ENCODE results near the gene SPTBN1. TPM values are rescaled to one million over a fixed set of nuclear protein-coding genes. Genes with fewer than 3 reads are reported as not detected.

SPTBN1 gene
- total and polyA plus RNA-seq, 2 donors (not counting 3 experiments of a cell fraction or from before 2014, with no cell fraction given) = 63.3 to 320 TPM

GRCh38 chr2:54589038-54589339, 132.9 kb downstream of the SPTBN1 start:
- Histone ChIP-seq H3K9me3 (replicated peaks; ENCODE audit: control insufficient read depth, insufficient read depth, low read length) (no peaks in the 10 kb centered on the region), H3K9me1 (replicated peaks; ENCODE audit: control insufficient read depth, extremely low read depth, insufficient read depth, low read length) (no peaks in the 10 kb centered on the region), H3K27me3 (ENCODE audit: control insufficient read depth in 2 of 2, insufficient read depth in 2 of 2, low read length in 2 of 2) (no peaks in the 10 kb centered on the region), H3K27ac (ENCODE audit: insufficient read depth, low read depth, low read length) (peak overlapping the region; percentile 91), H3K4me1 (ENCODE audit: control insufficient read depth, extremely low read depth, insufficient read depth, low read length) (peaks cover 69% of the 10 kb centered on the region), H3K4me3 (replicated peaks in 1 of 3; ENCODE audit: insufficient read depth in 1 of 3, low read depth in 1 of 3, low read length in 3 of 3) (peak overlapping the region in 1 of 3 experiments; percentile 0), H3K36me3 (ENCODE audit: control insufficient read depth in 2 of 2, extremely low read depth in 1 of 2, insufficient read depth in 2 of 2, low read length in 2 of 2) (no peaks in the 10 kb centered on the region), H2AFZ (ENCODE audit: low read depth, low read length) (no peak overlapping the region), H3K9ac (replicated peaks; ENCODE audit: extremely low read depth, insufficient read depth, low read length) (peak overlapping the region; percentile 73), H3K79me2 (ENCODE audit: control insufficient read depth, insufficient read depth, low read length) (peaks cover 83% of the 10 kb centered on the region), H3K4me2 (ENCODE audit: insufficient read depth, low read length) (peak overlapping the region; percentile 96), H4K20me1 (replicated peaks; ENCODE audit: control insufficient read depth, extremely low read depth, insufficient read depth, low read length) (no peaks in the 10 kb centered on the region)
- no peak for FAIRE-seq
- TF ChIP-seq POLR2AphosphoS5 (IDR thresholded peaks at IDR 0.05; ENCODE audit: insufficient read depth, low read depth, low read length) (no peak), GATA2 (IDR thresholded peaks at IDR 0.05; ENCODE audit: insufficient read depth, insufficient read length, low read depth, low read length) (no peak), CTCF (IDR thresholded peaks at IDR 0.05; ENCODE audit: extremely low read depth in 1 of 2, insufficient read depth in 1 of 2, low read depth in 1 of 2, low read length in 2 of 2) (no peak), MAX (IDR thresholded peaks at IDR 0.05; ENCODE audit: insufficient read depth, insufficient read length) (no peak), MYC (IDR thresholded peaks at IDR 0.05; ENCODE audit: low read depth, low read length) (no peak), EZH2 (IDR thresholded peaks at IDR 0.05; ENCODE audit: borderline replicate concordance, low read depth, low read length, severe bottlenecking) (no peak), POLR2A (IDR thresholded peaks at IDR 0.05; ENCODE audit: low read depth, low read length) (no peak), FOS (IDR thresholded peaks at IDR 0.05; ENCODE audit: borderline replicate concordance, insufficient read depth, low read length) (no peak), JUN (IDR thresholded peaks at IDR 0.05; ENCODE audit: borderline replicate concordance, insufficient read depth, insufficient read length, low read depth) (no peak)
- TSS peak; percentile 74 for BruUV-seq (replicated peaks)
- dilution Hi-C loops (cut with MboI; ENCODE audit: extremely low pct_ligation_motif_present, low sequenced_read_pairs) = no loop called here
- intact Hi-C loops (cut with micrococcal nuclease) = loop anchor here (1.0 kb wide), 5 partner anchors 16 to 45 kb away; no protein-coding TSS in a partner anchor
- ChIA-PET POLR2A (interaction anchor here (1.4 to 1.7 kb wide), 2 partner anchors 17 to 29 kb away, joined by 6 to 8 read pairs; no protein-coding TSS in a partner anchor), CTCF (interaction anchor here (0.6 to 2.4 kb wide), 4 partner anchors 16 to 102 kb away, joined by 4 to 12 read pairs (median 8); no protein-coding TSS in a partner anchor)
- no peak for DNase-seq (ENCODE audit: low read depth, low spot score)
